BJ (cell line): ENCODE data around the gene NLGN1. TPM values are rescaled to one million over a fixed set of nuclear protein-coding genes. Genes with fewer than 3 reads are reported as not detected.

Experiments
- CTCF ChIA-PET: fragments of 350-600 bp; formaldehyde crosslinking; extraction: SDS; loops from one replicate; lab custom pipeline; 2021; ENCODE audit warnings: antibody characterized with exemption, inconsistent platforms; lab: Yijun Ruan, JAX
- POLR2A ChIA-PET: fragments of 300-600 bp; sonication (Branson Sonifier 250); formaldehyde crosslinking; extraction: SDS; loops from one replicate; lab custom pipeline; 2021; ENCODE audit warnings: antibody characterized with exemption; lab: Charles Lee
- DNase-seq: peaks from one replicate; pipeline ENCODE4 v3.0.0-alpha.2; 2011; ENCODE audit warnings: low read depth
- H3K27me3 ChIP-seq: 2 replicates; pipeline ENCODE4 v1.6.0; 2011; ENCODE audit warnings: low read length; ENCODE audit not compliant: control insufficient read depth, insufficient read depth
- H3K36me3 ChIP-seq: 2 replicates; pipeline ENCODE4 v1.5.1; 2011; ENCODE audit warnings: low read length; ENCODE audit not compliant: control insufficient read depth, insufficient read depth
- H3K4me3 ChIP-seq: 2 replicates; pipeline ENCODE4 v1.5.1; 2011; ENCODE audit warnings: low read depth, mild to moderate bottlenecking, control low read depth, low read length
- polyA plus RNA-seq: library from polyadenylated mRNA; depleted of rRNA; stranded (reverse); fragments of >200 nt; gene quantifications from 2 replicates; pipeline ENCODE4 v1.2.3, GENCODE V29; 2011
- TF ChIP-seq, protein P1 (sequence below): IDR thresholded peaks from 2 replicates; pipeline ENCODE4 v1.5.1; 2011; ENCODE audit warnings: low read depth, mild to moderate bottlenecking, control low read depth, inconsistent platforms, low read length, moderate library complexity; ENCODE audit not compliant: insufficient read depth

NLGN1 gene
- polyA plus RNA-seq, 1 experiment = 15.5 TPM

DNA sequence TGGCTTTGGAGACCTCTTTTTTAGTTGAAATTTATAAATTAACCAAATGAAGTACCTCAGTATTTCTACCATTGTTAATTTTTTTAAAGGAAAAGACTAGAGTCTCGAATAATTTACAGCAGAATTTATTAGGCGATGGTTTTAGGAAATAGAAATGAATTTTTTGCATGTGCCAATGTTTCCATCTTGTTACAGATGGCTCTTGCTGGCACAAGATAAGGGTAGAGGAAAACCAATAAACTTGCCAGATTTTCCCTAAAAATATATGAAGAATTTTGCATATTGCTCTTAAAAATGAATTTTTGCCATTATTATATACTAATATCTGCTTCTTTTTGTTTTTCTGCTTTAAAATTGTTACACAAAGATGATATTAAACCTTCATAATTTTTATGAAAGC is 380.7 kb downstream of the NLGN1 start:
- ChIA-PET CTCF (no interaction called here), POLR2A (no interaction called here)
- H3K27me3 ChIP-seq = no peaks in the 10 kb centered on the region
- H3K4me3 ChIP-seq = no peak overlapping the region
- TF ChIP-seq, protein P1, sequence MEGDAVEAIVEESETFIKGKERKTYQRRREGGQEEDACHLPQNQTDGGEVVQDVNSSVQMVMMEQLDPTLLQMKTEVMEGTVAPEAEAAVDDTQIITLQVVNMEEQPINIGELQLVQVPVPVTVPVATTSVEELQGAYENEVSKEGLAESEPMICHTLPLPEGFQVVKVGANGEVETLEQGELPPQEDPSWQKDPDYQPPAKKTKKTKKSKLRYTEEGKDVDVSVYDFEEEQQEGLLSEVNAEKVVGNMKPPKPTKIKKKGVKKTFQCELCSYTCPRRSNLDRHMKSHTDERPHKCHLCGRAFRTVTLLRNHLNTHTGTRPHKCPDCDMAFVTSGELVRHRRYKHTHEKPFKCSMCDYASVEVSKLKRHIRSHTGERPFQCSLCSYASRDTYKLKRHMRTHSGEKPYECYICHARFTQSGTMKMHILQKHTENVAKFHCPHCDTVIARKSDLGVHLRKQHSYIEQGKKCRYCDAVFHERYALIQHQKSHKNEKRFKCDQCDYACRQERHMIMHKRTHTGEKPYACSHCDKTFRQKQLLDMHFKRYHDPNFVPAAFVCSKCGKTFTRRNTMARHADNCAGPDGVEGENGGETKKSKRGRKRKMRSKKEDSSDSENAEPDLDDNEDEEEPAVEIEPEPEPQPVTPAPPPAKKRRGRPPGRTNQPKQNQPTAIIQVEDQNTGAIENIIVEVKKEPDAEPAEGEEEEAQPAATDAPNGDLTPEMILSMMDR = no peak
- no peaks in the 10 kb centered on the region for H3K36me3 ChIP-seq
- DNase-seq = no peak

DNA sequence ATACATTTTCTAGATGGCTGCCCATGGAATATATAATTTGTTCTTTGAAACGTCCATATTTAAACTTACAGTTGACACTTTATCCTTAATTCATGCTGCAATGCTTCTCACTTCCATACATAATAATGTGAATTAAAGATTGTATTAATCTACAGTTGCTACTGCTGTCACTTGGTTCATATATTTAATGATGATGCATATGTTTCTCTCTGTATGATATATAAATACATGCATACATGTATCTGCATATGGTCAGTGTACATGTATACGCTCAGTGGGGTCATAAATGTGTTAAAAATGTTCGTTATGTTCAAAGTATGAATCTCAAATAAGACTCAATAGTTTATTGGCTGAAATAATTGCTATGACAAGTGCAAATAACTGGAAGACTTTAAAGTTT is 382.5 kb downstream of the NLGN1 start:
- DNase-seq = no peak
- no peaks in the 10 kb centered on the region for H3K36me3 ChIP-seq
- H3K27me3 ChIP-seq = no peaks in the 10 kb centered on the region
- POLR2A ChIA-PET = no interaction called here
- TF ChIP-seq, protein P1 = no peak
- CTCF ChIA-PET = no interaction called here
- H3K4me3 ChIP-seq = no peak overlapping the region

DNA sequence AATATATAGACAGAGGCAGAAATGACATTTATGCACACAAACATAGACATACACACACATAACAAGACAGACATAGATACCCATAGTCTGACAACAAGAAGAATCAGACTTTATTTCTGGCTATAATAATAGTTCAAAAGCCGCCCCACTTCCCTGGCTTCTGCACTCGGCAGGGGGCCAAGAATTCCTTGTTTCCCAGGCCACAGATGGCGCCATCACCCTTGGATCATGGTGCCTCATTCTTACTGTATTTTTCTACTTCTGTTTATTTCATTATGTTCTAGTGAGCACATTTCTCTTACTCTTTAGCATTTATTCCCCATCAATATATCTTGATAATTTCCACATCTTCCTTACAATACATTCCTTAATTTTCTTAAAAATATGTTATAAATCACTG is 387.5 kb downstream of the NLGN1 start:
- no peaks in the 10 kb centered on the region for H3K36me3 ChIP-seq
- no peak overlapping the region for H3K4me3 ChIP-seq
- TF ChIP-seq, protein P1 = no peak
- POLR2A ChIA-PET = interaction anchor here (0.5 kb wide), 1 partner anchor 22 kb away, joined by 5 read pairs; no protein-coding TSS in a partner anchor
- CTCF ChIA-PET = no interaction called here
- no peak for DNase-seq
- H3K27me3 ChIP-seq = no peaks in the 10 kb centered on the region

DNA sequence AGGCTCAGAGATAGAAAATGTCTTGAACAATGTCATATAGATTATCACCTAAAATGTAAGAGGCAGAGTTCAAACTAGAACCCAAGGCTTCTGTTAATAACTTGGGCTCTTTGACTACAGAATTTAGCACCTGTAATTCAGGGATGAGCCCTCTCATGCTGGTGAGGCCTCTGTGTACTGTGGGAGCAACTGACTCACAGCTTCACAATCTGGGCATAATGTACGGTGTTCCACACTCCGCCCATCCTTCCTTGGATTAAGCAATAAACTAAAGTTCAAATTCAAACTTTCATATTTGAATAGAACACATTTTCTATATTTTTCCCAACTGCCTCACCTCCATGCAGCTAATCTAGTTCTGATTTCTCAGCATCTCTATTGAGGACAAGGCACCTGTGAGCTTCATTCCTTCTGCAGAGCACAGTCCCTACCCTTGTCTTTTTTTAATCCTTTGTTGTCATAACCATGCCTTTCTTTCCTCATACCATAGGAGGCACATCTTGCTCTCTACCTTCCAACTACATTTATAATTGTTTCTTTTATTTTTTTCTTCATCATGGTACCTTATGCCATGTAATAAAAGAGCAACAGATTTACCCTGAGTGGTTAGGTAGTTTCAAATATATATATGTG is 392.1 kb downstream of the NLGN1 start:
- CTCF ChIA-PET = no interaction called here
- no peak for DNase-seq
- no peak overlapping the region for H3K4me3 ChIP-seq
- TF ChIP-seq, protein P1 = no peak
- H3K36me3 ChIP-seq = no peaks in the 10 kb centered on the region
- POLR2A ChIA-PET = no interaction called here
- H3K27me3 ChIP-seq = no peaks in the 10 kb centered on the region

DNA sequence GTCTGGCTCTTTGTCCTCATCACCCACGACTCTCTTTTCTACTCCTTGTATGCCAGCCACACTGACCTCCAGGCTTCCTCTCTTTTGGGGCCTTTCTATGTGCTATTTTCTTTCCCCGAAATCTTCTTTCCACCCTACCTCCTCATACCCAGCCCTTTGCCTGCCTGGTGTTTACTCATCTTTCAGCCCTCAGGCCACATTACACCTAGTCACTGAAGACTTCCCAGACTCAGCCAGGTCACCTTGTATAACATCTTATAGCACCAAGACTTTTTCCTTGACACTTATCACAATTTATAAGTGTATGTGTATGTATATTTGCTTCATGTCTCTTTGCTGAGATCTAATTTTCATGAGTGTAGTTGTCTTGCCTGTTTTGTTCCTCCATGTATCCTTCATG is 396.4 kb downstream of the NLGN1 start:
- no peak for DNase-seq
- H3K27me3 ChIP-seq = no peaks in the 10 kb centered on the region
- H3K36me3 ChIP-seq = no peaks in the 10 kb centered on the region
- TF ChIP-seq, protein P1 = no peak
- POLR2A ChIA-PET = interaction anchor here (0.5 kb wide), 1 partner anchor 129 kb away, joined by 4 read pairs; no protein-coding TSS in a partner anchor
- H3K4me3 ChIP-seq = no peak overlapping the region
- CTCF ChIA-PET = no interaction called here
